ENCODE results near the gene SAMD13. TPM values are rescaled to one million over a fixed set of nuclear protein-coding genes. Genes with fewer than 3 reads are reported as not detected.

The SAMD13 gene
- total and polyA plus RNA-seq, 2 of the 4 experiments (the other 2 are of a cell fraction) = 0.27 to 0.36 TPM

DNA sequence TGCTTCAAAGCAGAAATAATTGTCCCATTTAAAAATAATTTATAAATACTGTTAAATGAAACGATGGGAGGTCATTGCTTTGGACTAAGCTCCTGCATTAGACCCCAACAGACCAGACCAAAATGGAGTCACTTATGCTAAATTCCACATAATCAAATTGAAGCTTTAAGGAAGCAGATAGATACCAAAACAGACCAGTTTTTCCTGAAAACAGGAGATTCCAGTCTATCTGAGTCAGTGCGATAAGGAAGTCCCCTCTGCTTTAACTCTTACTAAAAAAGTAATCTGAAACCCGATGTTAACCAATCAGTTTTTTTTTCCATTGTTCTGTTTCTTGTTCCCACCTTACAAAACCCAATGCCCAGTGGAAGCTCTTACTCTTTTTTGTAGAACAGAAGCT, 80.6 kb downstream of the SAMD13 start:
- Histone ChIP-seq H4K91ac (ENCODE audit: insufficient read depth, low read depth, low read length) (no peak overlapping the region), H3K79me1 (ENCODE audit: low read depth in 1 of 2, low read length in 2 of 2) (no peaks in the 10 kb centered on the region), H3K9me3 (ENCODE audit: control insufficient read depth, insufficient read depth, low read length) (no peaks in the 10 kb centered on the region), H3K23ac (ENCODE audit: low read depth, low read length) (no peak overlapping the region), H2BK5ac (ENCODE audit: low read depth, low read length, poor library complexity, severe bottlenecking) (no peak overlapping the region), H2BK15ac (ENCODE audit: low read depth, low read length) (no peak overlapping the region), H3K27ac (ENCODE audit: insufficient read depth, low read length) (no peak overlapping the region), H2BK120ac (ENCODE audit: low read depth, low read length) (no peak overlapping the region), H2BK20ac (ENCODE audit: low read depth, low read length) (no peak overlapping the region), H2AK9ac (replicated peaks; ENCODE audit: low read depth, low read length, poor library complexity) (no peak overlapping the region), H2AK5ac (ENCODE audit: low read depth, low read length) (no peak overlapping the region), H4K20me1 (ENCODE audit: insufficient read depth, low read length) (no peaks in the 10 kb centered on the region), H2AFZ (replicated peaks; ENCODE audit: low read length, poor library complexity) (no peak overlapping the region), H3K27me3 (ENCODE audit: control insufficient read depth, insufficient read depth, low read length) (no peaks in the 10 kb centered on the region), H3K14ac (replicated peaks; ENCODE audit: low read depth, low read length) (no peak overlapping the region), H3K18ac (ENCODE audit: low read depth, low read length) (no peak overlapping the region), H3K4me3 (ENCODE audit: insufficient read depth, low read depth, low read length) (no peak overlapping the region), H3K9ac (ENCODE audit: low read depth, low read length) (no peak overlapping the region), H3K56ac (ENCODE audit: extremely low read depth, insufficient read depth, low read length) (no peak overlapping the region), H4K5ac (ENCODE audit: low read depth, low read length) (no peak overlapping the region), H3K36me3 (ENCODE audit: control insufficient read depth, insufficient read depth, low read length) (no peaks in the 10 kb centered on the region), H4K8ac (ENCODE audit: low read depth in 2 of 2, low read length in 2 of 2) (no peak overlapping the region), H3K9me1 (ENCODE audit: insufficient read depth, low read length) (peaks cover 5% of the 10 kb centered on the region), H3K4me1 (ENCODE audit: control insufficient read depth, insufficient read depth, low read length) (peaks cover 18% of the 10 kb centered on the region), H3K4me2 (ENCODE audit: low read depth, low read length) (no peak overlapping the region), H3K4ac (ENCODE audit: low read depth, low read length) (no peak overlapping the region)
- 83% methylated on average over 1 of the region's 3 CpGs; no CpG with 5 or more reads in 1 of the 2 experiments for WGBS, 2 experiments (ENCODE audit: extremely low coverage in 2 of 2, insufficient read length in 1 of 2)
- no peak for TF ChIP-seq NFE2L2 (IDR thresholded peaks at IDR 0.05; ENCODE audit: low read depth, low read length)
- TF ChIP-seq MXI1 (IDR thresholded peaks at IDR 0.05; ENCODE audit: borderline replicate concordance, low read depth, low read length) = no peak
- TF ChIP-seq CHD1 (IDR thresholded peaks at IDR 0.05; ENCODE audit: low read depth, low read length) = no peak
- TF ChIP-seq FOS (IDR thresholded peaks at IDR 0.05; ENCODE audit: low read depth, low read length) = no peak
- TF ChIP-seq MAFK (IDR thresholded peaks at IDR 0.05; ENCODE audit: low read depth, low read length) = no peak
- BruUV-seq (replicated peaks) = no TSS peak
- ATAC-seq (ENCODE audit: low read depth) (no peak), DNase-seq (peak; percentile 60)
- in situ Hi-C loops (cut with MboI; ENCODE audit: low sequenced_read_pairs) = no loop called here
- ChIA-PET CTCF (no interaction called here), POLR2A (ENCODE audit: unreplicated experiment) (no interaction called here)
- dilution Hi-C loops (cut with HindIII; ENCODE audit: low sequenced_read_pairs, unreplicated experiment) = no loop called here
- intact Hi-C loops (cut with micrococcal nuclease) = no loop called here
